Duodenal mucosa (tissue), 2 donors: ENCODE results near the gene C6orf118.

ENCODE experiments used
- H3K27ac ChIP-seq: one replicate; pipeline ENCODE4 v1.7.0; 2013; ENCODE audit warnings: low read depth, low read length
- H3K27me3 ChIP-seq, 2 donors: one replicate each; pipeline ENCODE4 v1.7.0; 2013; ENCODE audit warnings: low read length in 2 of 2, control low read depth in 1 of 2; ENCODE audit not compliant: insufficient read depth in 2 of 2, control insufficient read depth in 1 of 2
- H3K36me3 ChIP-seq, 2 donors: one replicate each; pipeline ENCODE4 v1.7.0; 2013; ENCODE audit warnings: low read length in 2 of 2, control low read depth in 1 of 2; ENCODE audit not compliant: insufficient read depth in 2 of 2, control insufficient read depth in 1 of 2
- H3K4me1 ChIP-seq, 2 donors: one replicate each; pipeline ENCODE4 v1.7.0; 2013; ENCODE audit warnings: low read length in 2 of 2, control low read depth in 1 of 2; ENCODE audit not compliant: insufficient read depth in 2 of 2, control insufficient read depth in 1 of 2
- H3K4me3 ChIP-seq, 2 donors: one replicate each; pipeline ENCODE4 v1.7.0; 2013; ENCODE audit warnings: low read length in 2 of 2, low read depth in 1 of 2
- H3K9ac ChIP-seq, 2 donors: one replicate each; pipeline ENCODE4 v1.7.0; 2013; ENCODE audit warnings: low read length in 2 of 2, low read depth in 1 of 2
- H3K9me3 ChIP-seq, 2 donors: one replicate each; pipeline ENCODE4 v1.7.0; 2013; ENCODE audit warnings: low read length in 2 of 2, control low read depth in 1 of 2; ENCODE audit not compliant: control insufficient read depth in 1 of 2

C6orf118 gene

GRCh38 chr6:165245701-165246100 is 63.7 kb downstream of the C6orf118 start:
- Histone ChIP-seq H3K4me3 (no peak overlapping the region), H3K9ac (no peak overlapping the region), H3K36me3 (no peaks in the 10 kb centered on the region)

DNA sequence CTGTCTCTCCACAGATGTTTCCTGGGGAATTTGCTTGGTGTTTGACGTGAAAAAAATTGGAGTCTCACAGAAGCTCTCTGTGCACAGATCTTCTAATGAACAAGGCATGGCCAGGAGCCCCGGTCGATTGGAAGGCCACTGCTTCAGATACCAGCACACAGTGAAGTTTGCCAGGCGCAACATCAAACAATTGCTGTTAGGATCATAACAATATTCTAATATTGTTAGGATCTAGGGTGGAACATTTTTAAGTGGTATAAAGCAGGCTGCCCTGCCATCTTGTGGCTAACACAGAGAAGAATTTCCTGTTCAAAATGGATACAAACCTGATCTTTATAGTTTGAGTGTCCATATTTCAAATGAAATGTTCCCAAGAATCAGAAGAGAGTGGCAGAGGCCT is 64.1 kb downstream of the C6orf118 start:
- Histone ChIP-seq H3K9me3 (no peaks in the 10 kb centered on the region), H3K4me1 (no peaks in the 10 kb centered on the region), H3K4me3 (no peak overlapping the region), H3K36me3 (no peaks in the 10 kb centered on the region), H3K27ac (no peak overlapping the region), H3K27me3 (no peaks in the 10 kb centered on the region), H3K9ac (no peak overlapping the region)

More at GRCh38 chr6:165245701-165246100, 63.7 kb downstream of the C6orf118 start:
- no peaks in the 10 kb centered on the region for H3K9me3 ChIP-seq
- no peak overlapping the region for H3K27ac ChIP-seq
- H3K27me3 ChIP-seq = no peaks in the 10 kb centered on the region
- H3K4me1 ChIP-seq = no peaks in the 10 kb centered on the region

GRCh38 chr6:165244524-165245247 is 64.7 kb downstream of the C6orf118 start:
- H3K4me1 ChIP-seq = no peaks in the 10 kb centered on the region
- H3K27ac ChIP-seq = no peak overlapping the region
- no peaks in the 10 kb centered on the region for H3K27me3 ChIP-seq
- H3K9me3 ChIP-seq = no peaks in the 10 kb centered on the region
- H3K4me3 ChIP-seq = no peak overlapping the region
- no peaks in the 10 kb centered on the region for H3K36me3 ChIP-seq
- no peak overlapping the region for H3K9ac ChIP-seq

DNA sequence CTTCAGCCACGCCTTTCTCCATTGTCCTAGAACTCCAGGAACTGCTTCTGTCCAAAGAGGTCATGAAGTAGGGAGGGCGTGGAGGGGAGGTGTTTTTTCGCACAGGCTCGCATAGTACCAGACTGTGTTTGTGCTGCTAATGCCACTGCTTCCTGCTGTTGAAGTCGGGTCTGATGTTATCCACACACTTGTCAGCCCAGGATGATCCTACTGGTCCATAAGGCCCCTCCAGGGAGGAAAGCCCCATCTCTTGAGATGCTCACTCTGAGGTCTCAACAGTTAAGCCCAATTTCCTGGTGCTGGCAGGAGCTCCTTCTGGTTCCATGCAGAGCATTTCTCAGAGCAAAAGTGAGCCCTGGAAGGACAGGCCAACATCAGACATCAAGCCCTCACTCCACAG is 65.6 kb downstream of the C6orf118 start:
- H3K27me3 ChIP-seq = no peaks in the 10 kb centered on the region
- H3K9ac ChIP-seq = no peak overlapping the region
- H3K27ac ChIP-seq = no peak overlapping the region
- H3K9me3 ChIP-seq = no peaks in the 10 kb centered on the region
- no peak overlapping the region for H3K4me3 ChIP-seq
- no peaks in the 10 kb centered on the region for H3K4me1 ChIP-seq
- no peaks in the 10 kb centered on the region for H3K36me3 ChIP-seq

GRCh38 chr6:165236326-165236725 is 73.1 kb downstream of the C6orf118 start:
- Histone ChIP-seq H3K4me1 (no peaks in the 10 kb centered on the region), H3K27me3 (no peaks in the 10 kb centered on the region), H3K9ac (no peak overlapping the region), H3K27ac (no peak overlapping the region), H3K36me3 (no peaks in the 10 kb centered on the region), H3K4me3 (no peak overlapping the region), H3K9me3 (peaks cover 0 to 6% of the 10 kb centered on the region in 2 donors)

- Histone ChIP-seq H3K9ac (no peak overlapping the region), H3K4me1 (no peaks in the 10 kb centered on the region), H3K4me3 (no peak overlapping the region), H3K27ac (no peak overlapping the region), H3K27me3 (no peaks in the 10 kb centered on the region), H3K9me3 (peaks cover 0 to 6% of the 10 kb centered on the region in 2 donors), H3K36me3 (no peaks in the 10 kb centered on the region)
Measured at GRCh38 chr6:165232731-165233488, 76.5 kb downstream of the C6orf118 start.

GRCh38 chr6:165231581-165232561 is 77.5 kb downstream of the C6orf118 start:
- Histone ChIP-seq H3K4me3 (no peak overlapping the region), H3K9ac (no peak overlapping the region), H3K4me1 (no peaks in the 10 kb centered on the region), H3K27me3 (no peaks in the 10 kb centered on the region), H3K27ac (no peak overlapping the region), H3K9me3 (peaks cover 0 to 6% of the 10 kb centered on the region in 2 donors), H3K36me3 (no peaks in the 10 kb centered on the region)

GRCh38 chr6:165231177-165231576 is 78.2 kb downstream of the C6orf118 start:
- Histone ChIP-seq H3K9me3 (peaks cover 0 to under 1% of the 10 kb centered on the region in 2 donors), H3K27me3 (no peaks in the 10 kb centered on the region), H3K27ac (no peak overlapping the region), H3K4me1 (no peaks in the 10 kb centered on the region), H3K36me3 (no peaks in the 10 kb centered on the region), H3K9ac (no peak overlapping the region), H3K4me3 (no peak overlapping the region)
